K562 (cell line): ENCODE results near the gene SPTY2D1. TPM values are rescaled to one million over a fixed set of nuclear protein-coding genes. Genes with fewer than 3 reads are reported as not detected.

Experiments used
- ATF7 ChIP-seq: fragments of 450-650 bp; IDR thresholded peaks from 2 replicates; pipeline ENCODE4 v1.7.1; 2014; ENCODE audit warnings: mild to moderate bottlenecking, moderate library complexity
- CREB3L1 ChIP-seq: fragments of 450-650 bp; IDR thresholded peaks from 2 replicates; pipeline ENCODE4 v1.6.1; 2014; ENCODE audit warnings: low read depth, mild to moderate bottlenecking, moderate library complexity, borderline replicate concordance
- FOXA1 ChIP-seq: fragments of 450-650 bp; IDR thresholded peaks from 2 replicates; pipeline ENCODE4 v1.6.1; 2016; ENCODE audit warnings: mild to moderate bottlenecking, borderline replicate concordance
- FOXK2 ChIP-seq, 2 experiments: fragments of 450-650 bp; IDR thresholded peaks in 1 of 2; conservative IDR thresholded peaks in 1 of 2; 2 replicates each; pipeline ENCODE4 v1.6.1; 2016; ENCODE audit warnings: low read depth in 2 of 2, mild to moderate bottlenecking in 1 of 2
- HDAC8 ChIP-seq: fragments of 450-650 bp; IDR thresholded peaks from 2 replicates; pipeline ENCODE4 v1.6.1; 2016; ENCODE audit warnings: mild to moderate bottlenecking, missing genetic modification characterization, moderate library complexity, missing compliant biosample characterization
- HEY1 ChIP-seq: fragments of 250-450 bp; sonication (Bioruptor Pico); IDR thresholded peaks from 2 replicates; pipeline ENCODE4 v1.5.0; 2020; ENCODE audit warnings: mild to moderate bottlenecking, moderate library complexity, borderline replicate concordance
- PKNOX1 ChIP-seq: fragments of 450-650 bp; IDR thresholded peaks from 2 replicates; pipeline ENCODE4 v1.6.1; 2016
- POLR2G ChIP-seq: fragments of 200-400 bp; formaldehyde crosslinking; IDR thresholded peaks from 2 replicates; pipeline ENCODE4 v1.6.1; 2017; ENCODE audit warnings: low read depth, mild to moderate bottlenecking, antibody characterized with exemption, low read length, moderate library complexity
- RREB1 ChIP-seq: fragments of 250-450 bp; sonication (Bioruptor Pico); IDR thresholded peaks from 2 replicates; pipeline ENCODE4 v1.4.0; 2020
- SNRNP70 ChIP-seq: fragments of 200-400 bp; formaldehyde crosslinking; optimal IDR thresholded peaks from 2 replicates; pipeline ENCODE3; 2017; ENCODE audit warnings: low read depth, low read length
- ZBTB33 ChIP-seq: sonication (generic); formaldehyde crosslinking; IDR thresholded peaks from 2 replicates; pipeline ENCODE4 v1.8.1; 2023; ENCODE audit warnings: mild to moderate bottlenecking, missing genetic modification reagents
- ZFPM2 ChIP-seq: fragments of 250-450 bp; sonication (Bioruptor Pico); IDR thresholded peaks from 2 replicates; pipeline ENCODE4 v1.5.1; 2022; ENCODE audit warnings: mild to moderate bottlenecking
- ZNF165 ChIP-seq: fragments of 250-450 bp; sonication (Bioruptor Pico); IDR thresholded peaks from 2 replicates; pipeline ENCODE4 v1.4.0; 2020; ENCODE audit warnings: borderline replicate concordance
- polyA plus RNA-seq, 8 experiments: library from polyadenylated mRNA; depleted of rRNA in 4 of 8; stranded (reverse) in 5 of 8; unstranded in 3 of 8; fragments of >200 nt; fragmentation: Nextera tagmentation in 2 of 8; fragmentation: Illumina TruSeq in 1 of 8; extraction: Ambion mirVana in 2 of 8; extraction: Trizol in 1 of 8; gene quantifications; 2 replicates each; pipeline versions ENCODE4 v1.2.1 to v1.2.3, GENCODE V29; 2011 to 2014; ENCODE audit warnings: inconsistent platforms in 1 of 8, missing spikeins in 1 of 8
- total RNA-seq, 7 experiments: library from RNA; depleted of rRNA in 6 of 7; stranded (reverse); fragments of >200 nt in 6 of 7; fragmentation: Illumina TruSeq in 2 of 7; extraction: Trizol in 2 of 7; gene quantifications; 2 replicates each; pipeline versions ENCODE4 v1.2.1 to v1.2.3, GENCODE V29; 2011 to 2021; ENCODE audit warnings: low replicate concordance in 1 of 7

Gene SPTY2D1
- total and polyA plus RNA-seq, 9 of the 15 experiments (the other 6 are each of a cell fraction or from before 2014, with no cell fraction given): 3.2 to 32.1 (median 12.9) TPM

GRCh38 chr11:18634140-18635032 is at the start of gene SPTY2D1 (continued):
- TF ChIP-seq ZBTB33 (CRISPR knock-in tag) (0 out of 2 replicates have a peak, but pooled peaks have one; percentile 19), ZFPM2 (CRISPR knock-in tag) (no peak), FOXK2 (conservative IDR thresholded peaks at IDR 0.05 in 1 of 2, IDR thresholded peaks at IDR 0.05 in 1 of 2; ENCODE audit: low read depth in 2 of 2) (peak; percentile 71 to 91), SNRNP70 (no peak), HDAC8 (tag) (no peak), HEY1 (CRISPR knock-in tag) (no peak), POLR2G (peak; percentile 94), PKNOX1 (peak; percentile 35; the same call in 1 of the 2 replicates), ATF7 (peak; percentile 91), RREB1 (0 out of 2 replicates have a peak, but pooled peaks have one; percentile 59), FOXA1 (no peak), ZNF165 (0 out of 2 replicates have a peak, but pooled peaks have one; percentile 25), CREB3L1 (peak; percentile 97)
